HCEC 1CT (cell line): ENCODE results near the gene SLC9A5.

ENCODE experiments used
- DNase-seq: peaks from one replicate; pipeline ENCODE4 v3.0.0-alpha.2; 2017

The SLC9A5 gene

GRCh38 chr16:67283039-67283825 is 34.5 kb downstream of the SLC9A5 start:
- DNase-seq: peak; percentile 38

DNA sequence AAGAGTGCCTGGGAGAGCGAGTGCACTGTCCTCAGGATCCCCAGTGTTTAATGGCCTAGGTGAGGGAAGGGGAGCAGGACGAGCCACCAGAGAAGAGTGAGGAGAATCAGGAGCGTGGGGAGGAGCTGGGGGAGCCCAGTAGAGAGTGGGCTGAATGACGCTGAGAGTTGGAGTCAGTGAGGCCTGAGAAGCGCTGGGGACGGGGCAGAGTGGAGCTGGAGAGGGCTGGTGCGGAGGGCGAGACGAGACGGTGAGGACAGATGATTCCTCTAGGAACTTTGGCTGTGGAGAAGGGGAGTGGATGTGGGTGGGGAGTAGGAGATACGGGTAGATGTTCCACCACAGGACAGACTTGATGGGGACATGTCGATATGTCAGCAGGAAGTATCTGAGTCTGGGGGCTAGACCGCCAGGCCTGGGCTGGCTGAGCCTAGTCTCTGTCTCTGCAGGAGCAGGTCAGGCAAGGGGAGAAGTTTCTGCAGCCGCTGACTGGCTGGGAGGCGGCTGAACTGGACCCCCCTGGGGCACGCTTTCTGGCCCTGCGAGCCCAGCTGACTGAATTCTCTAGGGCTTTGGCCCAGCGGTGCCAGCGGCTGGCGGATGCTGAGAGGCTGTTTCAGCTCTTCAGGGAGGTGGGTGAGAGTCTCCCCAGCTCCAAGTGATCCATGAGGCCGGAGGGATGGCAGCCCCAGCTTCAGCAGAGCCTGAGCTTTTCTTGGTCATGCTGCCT is 35.2 kb downstream of the SLC9A5 start:
- no peak for DNase-seq

GRCh38 chr16:67284699-67285646 is 36.2 kb downstream of the SLC9A5 start:
- peak; percentile 39 for DNase-seq

GRCh38 chr16:67286441-67287235 is 37.9 kb downstream of the SLC9A5 start:
- no peak for DNase-seq

DNA sequence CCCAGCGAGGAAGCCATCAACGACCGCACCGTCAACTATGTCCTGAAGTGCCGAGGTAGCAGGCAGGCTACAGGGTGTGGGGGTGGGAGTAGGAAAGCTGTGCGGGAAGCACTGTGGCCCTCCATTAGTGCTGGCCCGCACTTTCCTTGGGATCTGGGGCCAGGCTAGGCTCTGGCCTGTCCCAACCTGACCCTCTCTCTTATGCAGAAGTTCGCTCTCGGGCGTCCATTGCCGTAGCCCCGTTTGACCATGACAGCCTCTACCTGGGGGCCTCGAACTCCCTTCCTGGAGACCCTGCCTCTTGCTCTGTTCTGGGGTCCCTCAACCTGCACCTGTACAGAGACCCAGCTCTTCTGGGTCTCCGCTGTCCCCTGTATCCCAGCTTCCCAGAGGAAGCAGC is 39.2 kb downstream of the SLC9A5 start:
- no peak for DNase-seq

- no peak for DNase-seq
These were observed 42.7 kb downstream of the SLC9A5 start for GRCh38 chr16:67291461-67291860.

- no peak for DNase-seq
These were observed 45.5 kb downstream of the SLC9A5 start for GRCh38 chr16:67294171-67294757.

- DNase-seq: no peak
These were observed 46.2 kb downstream of the SLC9A5 start for GRCh38 chr16:67294938-67295361.

- peak; percentile 28 for DNase-seq
These were observed 47.6 kb downstream of the SLC9A5 start for GRCh38 chr16:67296420-67296819.

GRCh38 chr16:67298277-67298676 is 49.5 kb downstream of the SLC9A5 start:
- DNase-seq: no peak

- DNase-seq: no peak
These were observed 50.5 kb downstream of the SLC9A5 start for GRCh38 chr16:67299269-67299668.

GRCh38 chr16:67301080-67301782 is 52.5 kb downstream of the SLC9A5 start:
- no peak for DNase-seq

- no peak for DNase-seq
These were observed 53.3 kb downstream of the SLC9A5 start for GRCh38 chr16:67302076-67302475.

DNA sequence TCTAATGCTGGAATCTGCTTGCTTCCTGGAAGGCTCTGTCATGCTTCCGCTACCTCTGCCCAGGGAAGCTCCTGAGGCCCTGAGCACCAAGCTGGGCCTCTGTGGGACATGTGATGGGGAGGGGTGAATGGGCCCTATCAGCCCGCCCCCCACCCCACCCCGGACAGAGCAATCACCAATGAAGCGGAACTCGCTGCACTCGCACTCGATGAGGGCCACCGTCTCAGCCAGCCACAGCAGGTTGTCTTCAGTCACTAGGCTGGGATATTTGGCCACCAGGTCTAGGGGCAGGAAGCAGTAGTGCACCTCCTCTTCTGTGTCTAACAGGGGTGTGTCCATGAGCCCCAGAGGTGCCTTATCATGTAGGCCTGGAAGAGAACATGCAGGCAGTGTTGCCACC is 54.2 kb downstream of the SLC9A5 start:
- no peak for DNase-seq

- no peak for DNase-seq
These were observed 55.2 kb downstream of the SLC9A5 start for GRCh38 chr16:67304020-67304419.

- DNase-seq: no peak
These were observed 56.7 kb downstream of the SLC9A5 start for GRCh38 chr16:67305216-67306071.

DNA sequence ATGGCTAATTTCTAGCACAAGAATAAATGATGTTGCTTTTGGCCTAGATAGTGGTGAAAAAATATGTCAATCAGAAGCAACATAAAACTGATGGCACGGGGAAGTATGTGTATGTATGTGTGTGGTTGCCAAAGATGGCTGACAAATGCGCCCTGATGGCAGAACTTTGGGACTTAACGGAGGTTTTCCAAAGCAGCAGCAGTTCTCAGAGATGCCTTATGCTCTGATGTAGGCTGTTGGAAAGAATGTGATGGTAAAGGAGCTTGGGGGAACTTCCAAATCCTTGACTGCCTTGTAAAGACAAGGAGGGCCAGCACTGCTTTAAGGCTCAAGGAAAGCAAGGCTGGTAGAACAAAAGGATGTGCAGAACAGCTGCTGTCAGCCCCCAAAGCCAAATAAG is 61.8 kb downstream of the SLC9A5 start:
- DNase-seq: no peak

DNA sequence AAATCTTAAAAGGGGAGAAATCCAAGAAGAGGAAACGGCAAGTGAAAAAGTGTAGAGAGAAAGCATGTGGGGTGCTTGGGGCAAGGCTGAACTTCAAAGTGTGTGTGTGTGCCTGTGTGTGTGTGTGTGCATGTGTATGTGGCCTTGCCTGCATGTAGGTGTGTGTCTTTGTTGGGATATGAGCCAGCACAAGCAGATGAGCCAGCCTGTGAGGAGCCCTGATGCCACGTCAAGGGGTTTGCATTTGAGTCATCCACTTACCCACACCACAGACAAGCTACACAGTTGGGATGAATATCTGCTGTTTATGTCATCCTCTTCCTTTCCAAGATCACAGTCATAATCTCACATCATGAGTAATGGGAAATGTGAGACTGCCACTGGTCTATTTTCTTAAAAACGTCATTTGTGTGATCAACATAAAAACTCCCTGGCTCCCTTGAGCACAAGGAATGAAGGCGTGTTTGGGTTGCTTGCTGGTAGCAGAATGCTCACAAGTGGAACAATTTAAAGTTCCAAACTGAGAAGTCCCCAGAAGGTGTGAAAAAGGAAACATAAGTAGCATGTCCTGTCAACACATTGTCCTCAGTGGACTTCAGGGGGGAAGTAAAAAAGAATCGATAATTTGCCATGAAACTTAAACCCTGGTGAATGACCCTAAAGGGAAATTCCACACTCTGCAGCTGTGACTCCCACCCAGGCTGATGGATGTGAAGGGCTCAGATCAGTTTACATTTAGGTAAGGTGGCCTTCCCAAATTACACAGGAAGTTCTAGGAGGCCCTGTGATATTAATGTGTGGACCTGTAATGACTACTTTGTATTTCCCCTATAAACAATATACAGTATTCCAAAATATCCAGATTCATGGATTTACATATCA is 63.1 kb downstream of the SLC9A5 start:
- peak; percentile 100 for DNase-seq

DNA sequence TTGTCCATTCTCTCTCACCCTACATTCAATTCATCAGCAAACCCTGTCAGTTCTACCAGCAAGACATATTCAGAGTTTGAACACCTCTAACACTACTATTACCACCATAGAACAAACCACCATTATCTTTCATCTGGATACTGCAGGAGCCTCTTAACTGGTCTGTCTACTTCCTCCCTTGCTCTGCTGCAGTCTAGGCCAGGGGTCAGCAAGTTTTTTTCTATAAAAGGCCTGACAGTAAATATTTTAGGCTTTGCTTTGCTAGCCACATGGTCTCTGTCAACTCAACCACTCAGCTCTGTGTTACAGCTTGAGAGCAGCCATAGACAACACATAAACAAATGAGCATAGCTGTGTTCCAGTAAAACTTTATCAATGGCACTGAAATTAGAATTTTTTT is 63.9 kb downstream of the SLC9A5 start:
- peak; percentile 45 for DNase-seq
